ENCODE results near the gene JAG2.
A peak's percentile ranks its signal among the peaks of the same experiment; 100 is the strongest.

JAG2 gene

DNA sequence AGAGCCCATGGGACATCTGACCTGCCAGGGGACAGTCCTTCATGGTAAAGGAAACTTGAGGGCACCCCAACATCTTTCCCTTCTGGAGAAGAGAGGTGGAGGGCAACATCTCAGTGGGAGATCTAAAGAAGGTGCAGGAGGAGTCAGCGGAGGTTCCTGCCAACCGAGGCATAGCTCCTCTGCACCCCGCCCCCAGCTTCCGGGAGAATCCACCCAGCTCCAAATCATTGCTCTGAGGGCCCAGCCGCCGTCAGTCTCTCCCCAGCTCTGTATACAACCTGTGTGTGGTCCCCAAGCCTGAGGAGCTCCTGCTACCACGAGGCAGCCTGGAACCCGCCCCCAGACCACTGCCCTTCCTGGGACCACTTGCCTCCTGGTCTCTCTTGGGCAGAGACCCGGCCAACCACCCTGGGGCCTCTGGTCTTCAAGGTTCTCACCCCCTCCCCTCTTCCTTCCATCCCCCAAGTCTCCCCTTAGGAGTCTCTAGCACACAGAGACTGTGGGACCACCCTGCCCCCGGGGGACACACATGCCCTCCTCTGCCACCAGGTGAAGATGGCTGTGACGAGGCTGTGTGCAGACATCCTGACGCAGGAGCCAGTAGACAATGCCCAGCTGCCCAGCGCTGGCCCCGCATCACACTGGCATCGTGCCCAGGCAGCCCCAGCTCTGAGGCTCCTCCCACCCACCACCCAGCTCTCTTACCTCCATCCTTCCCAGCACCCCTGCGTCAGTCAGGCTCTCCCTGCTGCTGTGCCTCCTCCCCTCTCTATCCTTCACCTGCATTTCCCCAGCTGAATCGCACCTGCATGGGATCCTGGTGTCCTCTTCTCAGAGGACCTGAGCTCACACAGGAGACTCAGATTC lies 25.6 kb upstream of the JAG2 start:
- no peaks in the 10 kb centered on the region for H3K36me3 Mint-ChIP-seq (ENCODE audit: low read depth)
- H3K4me3 Mint-ChIP-seq: peak overlapping the region in 2 of 3 experiments; percentile 16 to 47
- TF ChIP-seq, protein P1, sequence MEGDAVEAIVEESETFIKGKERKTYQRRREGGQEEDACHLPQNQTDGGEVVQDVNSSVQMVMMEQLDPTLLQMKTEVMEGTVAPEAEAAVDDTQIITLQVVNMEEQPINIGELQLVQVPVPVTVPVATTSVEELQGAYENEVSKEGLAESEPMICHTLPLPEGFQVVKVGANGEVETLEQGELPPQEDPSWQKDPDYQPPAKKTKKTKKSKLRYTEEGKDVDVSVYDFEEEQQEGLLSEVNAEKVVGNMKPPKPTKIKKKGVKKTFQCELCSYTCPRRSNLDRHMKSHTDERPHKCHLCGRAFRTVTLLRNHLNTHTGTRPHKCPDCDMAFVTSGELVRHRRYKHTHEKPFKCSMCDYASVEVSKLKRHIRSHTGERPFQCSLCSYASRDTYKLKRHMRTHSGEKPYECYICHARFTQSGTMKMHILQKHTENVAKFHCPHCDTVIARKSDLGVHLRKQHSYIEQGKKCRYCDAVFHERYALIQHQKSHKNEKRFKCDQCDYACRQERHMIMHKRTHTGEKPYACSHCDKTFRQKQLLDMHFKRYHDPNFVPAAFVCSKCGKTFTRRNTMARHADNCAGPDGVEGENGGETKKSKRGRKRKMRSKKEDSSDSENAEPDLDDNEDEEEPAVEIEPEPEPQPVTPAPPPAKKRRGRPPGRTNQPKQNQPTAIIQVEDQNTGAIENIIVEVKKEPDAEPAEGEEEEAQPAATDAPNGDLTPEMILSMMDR (IDR thresholded peaks at IDR 0.05; ENCODE audit: unreplicated experiment in 3 of 3): no peak
- H3K4me1 Mint-ChIP-seq: peaks cover 17% of the 10 kb centered on the region
- H3K9me3 Mint-ChIP-seq: no peaks in the 10 kb centered on the region
- H3K27ac Mint-ChIP-seq: peak overlapping the region in 1 of 3 experiments; percentile 59
- H3K27me3 Mint-ChIP-seq (ENCODE audit: low read depth): peaks cover 33% of the 10 kb centered on the region

DNA sequence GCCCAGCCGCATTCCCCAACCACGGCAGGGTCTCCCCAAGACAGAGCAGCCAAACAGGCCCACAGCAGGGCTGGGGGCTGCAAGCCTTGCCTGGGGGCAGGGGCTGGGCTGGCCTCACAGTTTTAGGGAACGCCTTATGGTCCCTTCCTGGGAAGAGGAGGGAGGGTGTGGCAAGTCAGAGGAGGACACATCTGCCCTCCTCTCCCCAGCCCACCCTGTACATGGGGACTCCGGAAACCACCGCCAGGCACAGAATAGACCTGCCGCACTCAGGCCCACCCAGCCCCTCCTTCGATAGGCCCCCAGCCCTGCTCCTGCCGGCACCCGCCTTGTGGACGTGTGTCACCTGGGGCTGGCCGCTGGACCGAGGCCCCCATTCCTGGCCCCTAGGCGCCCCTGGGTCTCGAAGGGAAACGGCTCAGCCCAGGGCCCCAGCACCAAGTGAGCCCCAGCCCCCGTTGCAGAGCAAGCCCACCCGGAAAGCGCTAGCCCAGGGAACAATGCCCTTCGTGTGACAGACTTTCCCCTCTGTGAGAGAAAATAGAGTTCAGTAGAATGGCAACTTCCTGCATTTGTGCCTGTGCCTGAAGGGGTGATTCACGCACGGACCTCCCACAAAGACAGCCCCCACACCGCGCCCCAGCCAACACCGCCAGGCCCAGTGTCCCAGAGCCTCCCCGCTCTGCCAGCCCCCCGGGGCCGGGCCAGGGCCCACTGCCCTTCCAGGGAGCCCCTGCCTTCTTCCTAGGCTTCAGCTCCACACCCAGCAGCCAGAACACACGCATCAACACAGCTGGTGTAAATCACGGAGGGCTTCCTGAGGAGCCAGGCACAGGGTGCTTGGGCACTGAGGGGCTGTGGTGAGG lies 24.5 kb upstream of the JAG2 start:
- H3K4me1 Mint-ChIP-seq: peaks cover 17% of the 10 kb centered on the region
- TF ChIP-seq, protein P1 (IDR thresholded peaks at IDR 0.05; ENCODE audit: unreplicated experiment in 3 of 3): no peak
- H3K27ac Mint-ChIP-seq: no peak overlapping the region
- H3K36me3 Mint-ChIP-seq (ENCODE audit: low read depth): no peaks in the 10 kb centered on the region
- peaks cover 3% of the 10 kb centered on the region for H3K9me3 Mint-ChIP-seq
- H3K27me3 Mint-ChIP-seq (ENCODE audit: low read depth): peaks cover 24% of the 10 kb centered on the region
- H3K4me3 Mint-ChIP-seq: no peak overlapping the region

DNA sequence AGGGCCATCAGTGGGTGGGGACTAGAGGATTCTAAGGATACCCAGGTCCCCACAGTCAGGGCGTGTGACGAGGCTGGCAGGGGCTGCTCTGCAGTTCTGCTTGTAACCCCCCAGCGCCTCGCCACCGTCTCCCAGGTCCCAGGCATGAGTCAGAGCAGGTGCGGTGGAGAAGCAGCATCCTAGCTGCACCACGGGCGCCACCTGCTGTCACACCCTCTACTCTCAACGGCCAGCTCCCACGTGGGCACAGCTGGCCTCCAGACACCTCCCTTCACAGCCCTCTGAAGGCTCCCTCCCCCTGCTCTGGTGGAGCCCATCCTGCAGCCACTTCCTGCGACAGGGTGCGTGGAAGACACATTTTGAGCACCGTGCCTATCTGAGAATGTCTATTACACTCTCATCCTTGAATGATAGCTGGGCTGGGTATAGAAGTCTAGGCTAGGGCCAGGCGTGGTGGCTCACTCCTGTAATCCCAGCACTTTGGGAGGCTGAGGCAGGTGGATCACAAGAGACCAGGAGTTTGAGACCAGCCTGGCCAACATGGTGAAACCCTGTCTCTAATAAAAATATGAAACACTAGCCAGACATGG lies 19.5 kb upstream of the JAG2 start:
- H3K27ac Mint-ChIP-seq: no peak overlapping the region
- peaks cover 5% of the 10 kb centered on the region for H3K9me3 Mint-ChIP-seq
- H3K36me3 Mint-ChIP-seq (ENCODE audit: low read depth): no peaks in the 10 kb centered on the region
- peaks cover 10% of the 10 kb centered on the region for H3K27me3 Mint-ChIP-seq (ENCODE audit: low read depth)
- H3K4me1 Mint-ChIP-seq: peaks cover 3% of the 10 kb centered on the region
- no peak overlapping the region for H3K4me3 Mint-ChIP-seq
- TF ChIP-seq, protein P1 (IDR thresholded peaks at IDR 0.05; ENCODE audit: unreplicated experiment in 3 of 3): no peak

DNA sequence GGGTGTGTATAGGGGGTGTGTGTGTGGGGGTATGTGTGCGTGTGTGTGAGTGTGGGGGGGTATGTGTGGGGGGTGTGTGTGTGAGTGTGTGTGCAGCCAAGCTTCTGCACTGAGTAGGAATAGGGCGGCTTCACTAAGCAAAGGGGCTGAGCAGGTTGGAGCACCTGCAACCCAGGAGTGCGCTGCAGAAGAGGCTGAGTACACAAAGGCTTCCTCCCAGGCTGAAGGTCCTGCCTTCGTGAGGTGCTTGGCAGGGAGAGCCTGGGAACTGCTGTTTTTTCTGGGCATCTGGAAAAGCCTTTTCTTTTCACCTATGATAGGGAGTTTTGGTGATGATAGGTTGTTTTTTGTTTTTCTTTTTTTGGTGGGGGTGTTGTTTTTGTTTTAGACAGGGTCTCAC lies 18.5 kb upstream of the JAG2 start:
- Mint-ChIP-seq H3K27ac (no peak overlapping the region), H3K27me3 (ENCODE audit: low read depth) (peaks cover 13% of the 10 kb centered on the region), H3K4me3 (no peak overlapping the region), H3K36me3 (ENCODE audit: low read depth) (no peaks in the 10 kb centered on the region), H3K4me1 (peaks cover 8% of the 10 kb centered on the region), H3K9me3 (peaks cover 5% of the 10 kb centered on the region)
- TF ChIP-seq, protein P1 (IDR thresholded peaks at IDR 0.05; ENCODE audit: unreplicated experiment in 3 of 3): no peak

DNA sequence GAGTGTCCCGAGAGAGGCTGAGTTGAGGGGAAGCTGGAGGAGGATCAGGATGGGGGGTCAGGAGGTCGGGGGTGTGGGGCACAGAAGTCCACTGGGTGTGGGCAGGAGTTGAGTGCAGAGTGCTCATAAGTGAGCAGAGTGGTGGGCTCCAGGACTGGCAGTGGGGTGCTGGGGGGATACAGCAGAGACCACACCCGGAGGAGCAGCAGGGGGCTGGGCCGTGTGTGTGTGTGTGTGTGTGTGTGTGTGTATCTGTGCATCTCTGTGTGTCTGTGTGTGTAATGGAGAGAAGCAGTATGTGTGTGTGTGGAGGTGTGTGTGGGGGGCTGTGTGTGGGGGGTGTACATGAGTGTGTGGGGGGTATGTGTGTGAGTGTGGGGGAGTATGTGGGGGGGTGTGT lies 17.4 kb upstream of the JAG2 start:
- peaks cover 9% of the 10 kb centered on the region for H3K4me1 Mint-ChIP-seq
- no peak overlapping the region for H3K4me3 Mint-ChIP-seq
- H3K27ac Mint-ChIP-seq: no peak overlapping the region
- H3K27me3 Mint-ChIP-seq (ENCODE audit: low read depth): peaks cover 16% of the 10 kb centered on the region
- H3K9me3 Mint-ChIP-seq: peaks cover 5% of the 10 kb centered on the region
- no peaks in the 10 kb centered on the region for H3K36me3 Mint-ChIP-seq (ENCODE audit: low read depth)
- TF ChIP-seq, protein P1 (IDR thresholded peaks at IDR 0.05; ENCODE audit: unreplicated experiment in 3 of 3): no peak

All from nephron (organoid).